IMR-90 (cell line): Measurements from ENCODE around the gene SLC9A6. TPM values are rescaled to one million over a fixed set of nuclear protein-coding genes. Genes with fewer than 3 reads are reported as not detected.

Experiments
- ATAC-seq: fragments of 200-7000 bp; cut with Tn5 transposase; 2 replicates; pipeline ENCODE4 v1.9.1; 2020; ENCODE audit warnings: low read depth, mild to moderate bottlenecking, moderate library complexity
- BruUV-seq: library from RNA; stranded (reverse); fragments of 400-500 nt; replicated peaks from 2 replicates; lab custom pipeline; 2021; lab: Mats Ljungman, UMichigan
- CTCF ChIA-PET: fragments of 300-600 bp; formaldehyde crosslinking; extraction: SDS; loops from one replicate; lab custom pipeline; 2021; ENCODE audit warnings: antibody characterized with exemption; lab: Yijun Ruan, JAX
- POLR2A ChIA-PET: fragments of 300-600 bp; sonication (Branson Sonifier 250); formaldehyde crosslinking; loops from one replicate; lab custom pipeline; 2022; ENCODE audit warnings: antibody characterized with exemption; ENCODE audit not compliant: unreplicated experiment; lab: Charles Lee
- DNase-seq: peaks from one replicate; pipeline ENCODE4 v3.0.0; 2013
- H2AFZ ChIP-seq: replicated peaks from 2 replicates; pipeline ENCODE3; 2013; ENCODE audit warnings: low read length, mild to moderate bottlenecking; ENCODE audit not compliant: poor library complexity
- H2AK5ac ChIP-seq: 2 replicates; pipeline ENCODE4 v1.6.1; 2013; ENCODE audit warnings: low read depth, low read length, inconsistent platforms
- H2AK9ac ChIP-seq: replicated peaks from 2 replicates; pipeline ENCODE3; 2013; ENCODE audit warnings: mild to moderate bottlenecking, low read depth, low read length, moderate library complexity; ENCODE audit not compliant: poor library complexity
- H2BK120ac ChIP-seq: 2 replicates; pipeline ENCODE4 v1.6.1; 2013; ENCODE audit warnings: low read depth, low read length, inconsistent platforms
- H2BK15ac ChIP-seq: 3 replicates; pipeline ENCODE4 v1.6.1; 2013; ENCODE audit warnings: low read depth, low read length, inconsistent platforms
- H2BK20ac ChIP-seq: 2 replicates; pipeline ENCODE4 v1.6.1; 2013; ENCODE audit warnings: low read depth, mild to moderate bottlenecking, inconsistent platforms, low read length, moderate library complexity
- H2BK5ac ChIP-seq: 2 replicates; pipeline ENCODE4 v1.6.1; 2013; ENCODE audit warnings: mild to moderate bottlenecking, low read depth, low read length, inconsistent platforms; ENCODE audit not compliant: poor library complexity, severe bottlenecking
- H3K14ac ChIP-seq: replicated peaks from 2 replicates; pipeline ENCODE4 v1.6.1; 2013; ENCODE audit warnings: low read depth, low read length, inconsistent platforms
- H3K18ac ChIP-seq: 2 replicates; pipeline ENCODE4 v1.6.1; 2013; ENCODE audit warnings: low read depth, low read length, control low read depth
- H3K23ac ChIP-seq: 2 replicates; pipeline ENCODE4 v1.6.1; 2013; ENCODE audit warnings: low read depth, low read length, inconsistent platforms
- H3K27ac ChIP-seq: 2 replicates; pipeline ENCODE4 v1.5.1; 2013; ENCODE audit warnings: mild to moderate bottlenecking, control low read depth, low read length; ENCODE audit not compliant: insufficient read depth
- H3K27me3 ChIP-seq: 2 replicates; pipeline ENCODE4 v1.6.1; 2013; ENCODE audit warnings: low read length; ENCODE audit not compliant: control insufficient read depth, insufficient read depth
- H3K36me3 ChIP-seq: 2 replicates; pipeline ENCODE4 v1.6.1; 2013; ENCODE audit warnings: low read length, mixed read lengths; ENCODE audit not compliant: control insufficient read depth, insufficient read depth
- H3K4ac ChIP-seq: 2 replicates; pipeline ENCODE4 v1.6.1; 2013; ENCODE audit warnings: low read depth, low read length, inconsistent platforms
- H3K4me1 ChIP-seq: 2 replicates; pipeline ENCODE4 v1.6.1; 2013; ENCODE audit warnings: low read length, mixed read lengths; ENCODE audit not compliant: control insufficient read depth, insufficient read depth
- H3K4me2 ChIP-seq: 2 replicates; pipeline ENCODE4 v1.6.1; 2013; ENCODE audit warnings: low read depth, mild to moderate bottlenecking, control low read depth, low read length, moderate library complexity
- H3K4me3 ChIP-seq: 2 replicates; pipeline ENCODE4 v1.5.1; 2013; ENCODE audit warnings: low read depth, mild to moderate bottlenecking, control low read depth, low read length, moderate library complexity; ENCODE audit not compliant: insufficient read depth
- H3K56ac ChIP-seq: 2 replicates; pipeline ENCODE4 v1.6.1; 2013; ENCODE audit warnings: low read length, inconsistent platforms; ENCODE audit not compliant: insufficient read depth; ENCODE audit errors: extremely low read depth
- H3K79me1 ChIP-seq, 2 experiments: 2 replicates each; pipeline ENCODE4 v1.6.1; 2013; ENCODE audit warnings: low read length in 2 of 2, inconsistent platforms in 1 of 2, low read depth in 1 of 2
- H3K9ac ChIP-seq: 2 replicates; pipeline ENCODE4 v1.6.1; 2013; ENCODE audit warnings: low read depth, low read length, control low read depth
- H3K9me1 ChIP-seq: 2 replicates; pipeline ENCODE4 v1.6.1; 2013; ENCODE audit warnings: low read length, inconsistent platforms; ENCODE audit not compliant: insufficient read depth
- H3K9me3 ChIP-seq: 2 replicates; pipeline ENCODE4 v1.6.1; 2013; ENCODE audit warnings: low read length; ENCODE audit not compliant: control insufficient read depth, insufficient read depth
- H4K20me1 ChIP-seq: 2 replicates; pipeline ENCODE4 v1.6.1; 2013; ENCODE audit warnings: low read length, inconsistent platforms; ENCODE audit not compliant: insufficient read depth
- H4K5ac ChIP-seq: 2 replicates; pipeline ENCODE4 v1.6.1; 2013; ENCODE audit warnings: mild to moderate bottlenecking, low read depth, low read length, control low read depth
- H4K8ac ChIP-seq, 2 experiments: 2 replicates each; pipeline ENCODE4 v1.6.1; 2013; ENCODE audit warnings: low read depth in 2 of 2, low read length in 2 of 2, control low read depth in 1 of 2, inconsistent platforms in 1 of 2
- H4K91ac ChIP-seq: 2 replicates; pipeline ENCODE4 v1.6.1; 2013; ENCODE audit warnings: low read depth, low read length, inconsistent platforms; ENCODE audit not compliant: insufficient read depth
- CEBPB ChIP-seq: IDR thresholded peaks from 2 replicates; pipeline ENCODE4 v1.6.1; 2012; ENCODE audit warnings: low read depth, low read length, improper control_type of control experiment
- CHD1 ChIP-seq: IDR thresholded peaks from 2 replicates; pipeline ENCODE4 v1.6.1; 2012; ENCODE audit warnings: low read depth, low read length, improper control_type of control experiment
- FOS ChIP-seq: fragments of 150-350 bp; IDR thresholded peaks from 2 replicates; pipeline ENCODE4 v1.6.1; 2016; ENCODE audit warnings: low read depth, low read length
- MAFK ChIP-seq: IDR thresholded peaks from 2 replicates; pipeline ENCODE4 v1.6.1; 2012; ENCODE audit warnings: low read depth, low read length, improper control_type of control experiment
- MXI1 ChIP-seq: IDR thresholded peaks from 2 replicates; pipeline ENCODE4 v1.6.1; 2012; ENCODE audit warnings: low read depth, mild to moderate bottlenecking, low read length, moderate library complexity, borderline replicate concordance
- NFE2L2 ChIP-seq: fragments of 150-350 bp; IDR thresholded peaks from 2 replicates; pipeline ENCODE4 v1.6.1; 2016; ENCODE audit warnings: low read depth, mild to moderate bottlenecking, low read length
- POLR2A ChIP-seq: IDR thresholded peaks from 2 replicates; pipeline ENCODE4 v1.6.1; 2012; ENCODE audit warnings: mild to moderate bottlenecking, low read depth, low read length
- RAD21 ChIP-seq: IDR thresholded peaks from 2 replicates; pipeline ENCODE4 v1.6.1; 2012; ENCODE audit warnings: low read length, improper control_type of control experiment
- RCOR1 ChIP-seq: IDR thresholded peaks from 2 replicates; pipeline ENCODE4 v1.6.1; 2012; ENCODE audit warnings: mild to moderate bottlenecking, low read length, improper control_type of control experiment; ENCODE audit not compliant: insufficient replicate concordance
- RFX5 ChIP-seq: IDR thresholded peaks from 2 replicates; pipeline ENCODE4 v1.8.0; 2012; ENCODE audit warnings: low read depth, mild to moderate bottlenecking, low read length, moderate library complexity
- WGBS, 2 experiments: methylation state at CpG; one replicate each; pipeline versions ENCODE4 v1.1.5 to v1.1.7; 2013; ENCODE audit warnings: missing lambda C conversion rate in 2 of 2; ENCODE audit not compliant: insufficient read length in 1 of 2; ENCODE audit errors: extremely low coverage in 2 of 2; 5-methylcytosine and 5-hydroxymethylcytosine counted together
- dilution Hi-C: fragments of 300-500 bp; cut with HindIII; formaldehyde crosslinking; loops from one replicate; pipeline ENCODE4 v1.14.3; 2018; ENCODE audit warnings: low sequenced_read_pairs; ENCODE audit not compliant: unreplicated experiment
- in situ Hi-C: fragments of 300-500 bp; cut with MboI; formaldehyde crosslinking; loops from 3 replicates; pipeline ENCODE4 v1.14.3; 2019; ENCODE audit warnings: low sequenced_read_pairs, inconsistent platforms, mixed read lengths
- intact Hi-C: fragments of 100-400 bp; cut with micrococcal nuclease; formaldehyde crosslinking; loops from 2 replicates; pipeline ENCODE4 v1.10.0; 2022
- polyA plus RNA-seq, 3 experiments: library from polyadenylated mRNA; depleted of rRNA; stranded (reverse); fragments of >200 nt; gene quantifications; 2 replicates each; pipeline ENCODE4 v1.2.3, GENCODE V29; 2012; ENCODE audit warnings: low replicate concordance in 1 of 3
- total RNA-seq: library from RNA; depleted of rRNA; stranded (reverse); fragments of >200 nt; gene quantifications from 2 replicates; pipeline ENCODE4 v1.2.3, GENCODE V29; 2012
- TF ChIP-seq, protein P1 (sequence below): fragments of 150-350 bp; IDR thresholded peaks from 2 replicates; pipeline ENCODE4 v1.6.1; 2017; ENCODE audit warnings: mild to moderate bottlenecking, antibody characterized with exemption, low read length, low read depth
- TF ChIP-seq, protein P2 (sequence below): conservative IDR thresholded peaks from 2 replicates; pipeline ENCODE4 v1.5.1; 2012; ENCODE audit warnings: mild to moderate bottlenecking, low read depth, low read length, improper control_type of control experiment

Gene SLC9A6
- total and polyA plus RNA-seq, 2 of the 4 experiments (the other 2 are of a cell fraction), result 6.9 to 19.0 TPM

DNA sequence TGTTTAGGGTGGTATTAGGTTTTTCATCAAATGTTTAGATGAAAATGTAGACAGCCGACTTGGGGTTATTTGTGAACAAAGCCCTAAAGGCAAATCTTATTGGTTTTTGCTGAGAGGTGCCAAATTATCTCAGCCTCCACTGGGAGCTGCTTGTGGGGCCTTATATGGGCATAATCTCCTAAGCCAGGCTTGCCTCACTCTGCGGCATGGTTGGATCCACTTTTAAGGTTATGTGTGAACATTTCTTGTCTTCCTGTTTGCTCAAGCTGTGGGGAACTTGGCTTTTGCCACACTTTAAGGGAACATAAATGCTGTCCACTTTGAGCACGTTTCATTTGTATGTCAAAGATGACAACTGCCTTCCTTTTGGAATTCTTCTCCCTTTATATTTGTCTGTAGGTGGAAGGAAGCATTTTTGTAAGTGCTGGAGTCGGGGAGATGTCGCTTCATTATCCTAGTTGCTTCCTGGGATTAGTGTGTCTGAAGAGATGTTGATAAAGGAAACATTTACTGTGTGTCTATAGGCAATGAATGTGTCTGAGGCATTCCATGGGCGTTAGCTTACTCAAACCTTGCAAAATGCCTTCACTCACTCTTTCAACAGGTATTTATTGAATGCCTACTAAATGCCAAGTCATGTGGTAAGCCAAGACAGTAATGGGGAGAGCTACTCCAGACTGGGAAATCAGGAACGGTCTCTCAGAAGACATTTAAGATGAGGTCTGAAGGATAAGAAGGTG lies 78.3 kb downstream of the SLC9A6 start:
- no peak overlapping the region for H3K4me3 ChIP-seq
- ChIA-PET POLR2A (no interaction called here), CTCF (no interaction called here)
- H3K9me3 ChIP-seq, result no peaks in the 10 kb centered on the region
- H3K9me1 ChIP-seq, result no peaks in the 10 kb centered on the region
- no peak overlapping the region for H3K4me2 ChIP-seq
- H3K14ac ChIP-seq, result no peak overlapping the region
- H3K23ac ChIP-seq, result no peak overlapping the region
- H2BK5ac ChIP-seq, result no peak overlapping the region
- H2AK5ac ChIP-seq, result no peak overlapping the region
- no peak for DNase-seq
- H4K5ac ChIP-seq, result no peak overlapping the region
- H4K20me1 ChIP-seq, result no peaks in the 10 kb centered on the region
- no peaks in the 10 kb centered on the region for H3K36me3 ChIP-seq
- no peak overlapping the region for H3K4ac ChIP-seq
- TF ChIP-seq RAD21, result no peak
- TF ChIP-seq, protein P1, sequence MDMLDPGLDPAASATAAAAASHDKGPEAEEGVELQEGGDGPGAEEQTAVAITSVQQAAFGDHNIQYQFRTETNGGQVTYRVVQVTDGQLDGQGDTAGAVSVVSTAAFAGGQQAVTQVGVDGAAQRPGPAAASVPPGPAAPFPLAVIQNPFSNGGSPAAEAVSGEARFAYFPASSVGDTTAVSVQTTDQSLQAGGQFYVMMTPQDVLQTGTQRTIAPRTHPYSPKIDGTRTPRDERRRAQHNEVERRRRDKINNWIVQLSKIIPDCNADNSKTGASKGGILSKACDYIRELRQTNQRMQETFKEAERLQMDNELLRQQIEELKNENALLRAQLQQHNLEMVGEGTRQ, result no peak
- TF ChIP-seq, protein P2, sequence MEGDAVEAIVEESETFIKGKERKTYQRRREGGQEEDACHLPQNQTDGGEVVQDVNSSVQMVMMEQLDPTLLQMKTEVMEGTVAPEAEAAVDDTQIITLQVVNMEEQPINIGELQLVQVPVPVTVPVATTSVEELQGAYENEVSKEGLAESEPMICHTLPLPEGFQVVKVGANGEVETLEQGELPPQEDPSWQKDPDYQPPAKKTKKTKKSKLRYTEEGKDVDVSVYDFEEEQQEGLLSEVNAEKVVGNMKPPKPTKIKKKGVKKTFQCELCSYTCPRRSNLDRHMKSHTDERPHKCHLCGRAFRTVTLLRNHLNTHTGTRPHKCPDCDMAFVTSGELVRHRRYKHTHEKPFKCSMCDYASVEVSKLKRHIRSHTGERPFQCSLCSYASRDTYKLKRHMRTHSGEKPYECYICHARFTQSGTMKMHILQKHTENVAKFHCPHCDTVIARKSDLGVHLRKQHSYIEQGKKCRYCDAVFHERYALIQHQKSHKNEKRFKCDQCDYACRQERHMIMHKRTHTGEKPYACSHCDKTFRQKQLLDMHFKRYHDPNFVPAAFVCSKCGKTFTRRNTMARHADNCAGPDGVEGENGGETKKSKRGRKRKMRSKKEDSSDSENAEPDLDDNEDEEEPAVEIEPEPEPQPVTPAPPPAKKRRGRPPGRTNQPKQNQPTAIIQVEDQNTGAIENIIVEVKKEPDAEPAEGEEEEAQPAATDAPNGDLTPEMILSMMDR, result no peak
- no peak for TF ChIP-seq FOS
- TF ChIP-seq MAFK, result no peak
- no peak for TF ChIP-seq RFX5
- no peak for TF ChIP-seq MXI1
- TF ChIP-seq POLR2A, result no peak
- TF ChIP-seq RCOR1, result no peak
- no peak for TF ChIP-seq NFE2L2
- no peak for TF ChIP-seq CEBPB
- no peak for TF ChIP-seq CHD1
- H2AK9ac ChIP-seq, result no peak overlapping the region
- no peak overlapping the region for H3K56ac ChIP-seq
- peaks cover 4% of the 10 kb centered on the region; the same call in 1 of the 2 replicates for H3K4me1 ChIP-seq
- dilution Hi-C loops (no loop called here), intact Hi-C loops (no loop called here), in situ Hi-C loops (no loop called here)
- no TSS peak for BruUV-seq
- no peak overlapping the region; the same call in 1 of the 2 replicates for H2BK20ac ChIP-seq
- no peak overlapping the region for H3K9ac ChIP-seq
- peak overlapping the region; percentile 41; the same call in 1 of the 2 replicates for H2BK120ac ChIP-seq
- no peaks in the 10 kb centered on the region for H3K79me1 ChIP-seq
- H3K27me3 ChIP-seq, result peaks cover 4% of the 10 kb centered on the region; the same call in 1 of the 2 replicates
- H3K18ac ChIP-seq, result no peak overlapping the region
- 80% methylated on average over 1 of the region's 7 CpGs; no CpG with 5 or more reads in 1 of the 2 experiments for WGBS, 2 experiments
- no peak for ATAC-seq
- no peak overlapping the region for H4K8ac ChIP-seq
- no peak overlapping the region for H4K91ac ChIP-seq
- H2BK15ac ChIP-seq, result no peak overlapping the region
- H2AFZ ChIP-seq, result no peak overlapping the region
- no peak overlapping the region for H3K27ac ChIP-seq
